ENCODE results near the gene IMPDH2.

IMPDH2 gene

DNA sequence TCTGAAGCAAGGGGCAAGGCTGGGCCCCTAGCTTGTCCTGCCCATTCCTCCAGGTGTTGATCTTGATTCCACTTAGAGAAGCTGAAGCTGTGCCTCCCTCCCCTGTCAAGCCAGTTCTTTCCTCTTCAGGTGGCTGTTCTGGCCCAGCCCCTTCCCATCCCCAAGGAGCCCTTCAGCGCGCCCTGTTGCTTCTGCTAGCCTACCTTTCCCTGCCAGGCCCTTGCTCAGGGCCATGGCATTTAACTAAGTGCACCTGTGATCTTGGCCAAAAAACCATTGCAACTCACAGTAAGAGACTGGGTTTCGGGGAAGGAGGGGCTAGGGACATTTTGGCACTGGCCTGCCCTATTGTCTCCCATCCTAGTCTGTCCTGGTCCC is 23.9 kb downstream of the IMPDH2 start:
- no peak for DNase-seq

DNA sequence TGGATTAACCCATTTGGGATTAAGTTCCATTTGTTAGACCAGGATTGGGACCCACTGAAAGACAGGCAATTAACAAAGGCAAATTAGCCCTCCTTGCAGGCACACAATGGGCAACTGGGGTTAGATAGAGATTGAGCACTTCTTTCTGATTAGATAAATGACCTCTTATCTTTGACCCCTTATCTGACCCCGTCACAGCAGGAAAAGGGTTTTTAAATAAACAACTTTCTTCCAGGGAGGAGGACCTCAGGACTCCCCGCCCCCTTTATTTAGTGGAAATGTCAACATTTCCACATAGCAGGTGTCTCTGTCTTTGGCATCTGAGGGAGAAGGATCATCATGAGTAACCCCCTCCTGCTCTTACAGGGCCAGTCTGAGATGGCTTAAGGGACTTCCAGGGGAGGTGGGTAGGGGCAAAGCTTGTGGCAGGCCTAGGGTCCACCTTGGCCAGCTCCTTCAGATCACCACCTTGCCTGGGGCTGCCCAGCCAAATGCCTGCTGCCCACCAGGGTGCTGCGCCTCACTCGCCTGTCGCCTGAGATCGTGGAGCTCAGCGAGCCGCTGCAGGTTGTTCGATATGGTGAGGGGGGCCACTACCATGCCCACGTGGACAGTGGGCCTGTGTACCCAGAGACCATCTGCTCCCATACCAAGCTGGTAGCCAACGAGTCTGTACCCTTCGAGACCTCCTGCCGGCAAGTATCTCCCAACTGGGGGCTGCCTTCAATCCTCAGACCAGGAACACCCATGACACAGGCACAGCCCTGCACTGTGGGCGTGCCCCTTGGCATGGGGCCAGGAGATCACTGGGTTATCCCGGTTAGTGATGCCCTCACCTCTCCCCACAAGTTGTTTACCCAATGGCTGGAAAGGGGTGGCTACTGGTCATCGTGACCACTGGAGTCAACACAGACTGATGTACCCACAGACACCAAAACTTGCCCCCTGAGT is 24.6 kb downstream of the IMPDH2 start:
- no peak for DNase-seq

DNA sequence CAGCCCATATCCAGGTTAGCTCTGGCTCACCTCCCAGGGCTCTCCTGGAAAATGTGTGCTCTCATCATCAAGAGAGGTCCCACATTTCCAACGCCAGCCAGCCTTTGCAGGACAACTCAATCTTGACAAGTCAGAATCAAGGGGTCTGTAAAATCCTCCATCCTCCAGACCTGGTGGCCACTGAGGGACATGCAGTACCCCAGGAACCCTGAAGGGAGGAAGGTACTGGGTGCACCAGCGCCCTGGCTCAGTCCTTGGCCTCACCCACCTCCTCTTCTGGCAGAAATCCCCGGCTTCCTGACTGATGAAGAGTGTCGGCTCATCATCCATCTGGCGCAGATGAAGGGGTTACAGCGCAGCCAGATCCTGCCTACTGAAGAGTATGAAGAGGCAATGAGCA is 28.0 kb downstream of the IMPDH2 start:
- DNase-seq = no peak

DNA sequence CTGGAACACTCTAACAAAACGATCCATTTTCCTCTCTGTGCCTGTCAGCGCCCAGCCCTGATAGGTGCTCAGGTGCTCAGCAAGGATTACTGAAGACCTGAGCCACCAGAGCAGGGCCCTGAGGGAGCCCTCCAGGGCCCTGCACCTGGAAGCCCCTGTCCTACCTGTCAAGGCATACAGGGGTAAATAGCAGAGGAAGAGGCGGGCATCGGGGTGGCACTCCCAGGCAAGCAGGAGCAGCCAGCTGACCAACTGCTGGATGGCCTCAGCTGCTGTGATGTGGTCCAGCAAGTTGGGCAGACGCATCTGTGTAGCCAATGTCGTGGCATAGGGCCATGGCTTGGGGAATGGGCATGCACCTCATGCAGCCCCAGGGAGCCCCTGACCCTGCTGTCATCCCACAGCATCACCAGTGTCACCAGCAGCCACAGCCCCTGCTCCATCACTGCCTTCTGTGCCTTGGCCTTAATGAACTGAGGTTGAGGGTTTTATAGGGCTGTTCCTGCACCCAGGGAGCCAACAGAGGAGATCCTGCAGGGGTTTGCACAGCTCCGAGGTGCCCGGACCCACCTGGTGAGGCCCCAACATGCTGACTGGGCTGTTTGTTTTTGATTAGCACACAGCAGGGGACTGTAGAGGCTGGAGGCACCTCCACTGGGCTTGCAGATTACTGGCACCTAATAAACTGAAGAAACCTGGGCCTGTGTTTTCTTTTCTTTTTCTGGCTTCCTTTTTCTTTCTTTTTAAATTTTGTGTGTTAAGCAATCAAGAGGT is 29.9 kb downstream of the IMPDH2 start:
- DNase-seq = no peak

DNA sequence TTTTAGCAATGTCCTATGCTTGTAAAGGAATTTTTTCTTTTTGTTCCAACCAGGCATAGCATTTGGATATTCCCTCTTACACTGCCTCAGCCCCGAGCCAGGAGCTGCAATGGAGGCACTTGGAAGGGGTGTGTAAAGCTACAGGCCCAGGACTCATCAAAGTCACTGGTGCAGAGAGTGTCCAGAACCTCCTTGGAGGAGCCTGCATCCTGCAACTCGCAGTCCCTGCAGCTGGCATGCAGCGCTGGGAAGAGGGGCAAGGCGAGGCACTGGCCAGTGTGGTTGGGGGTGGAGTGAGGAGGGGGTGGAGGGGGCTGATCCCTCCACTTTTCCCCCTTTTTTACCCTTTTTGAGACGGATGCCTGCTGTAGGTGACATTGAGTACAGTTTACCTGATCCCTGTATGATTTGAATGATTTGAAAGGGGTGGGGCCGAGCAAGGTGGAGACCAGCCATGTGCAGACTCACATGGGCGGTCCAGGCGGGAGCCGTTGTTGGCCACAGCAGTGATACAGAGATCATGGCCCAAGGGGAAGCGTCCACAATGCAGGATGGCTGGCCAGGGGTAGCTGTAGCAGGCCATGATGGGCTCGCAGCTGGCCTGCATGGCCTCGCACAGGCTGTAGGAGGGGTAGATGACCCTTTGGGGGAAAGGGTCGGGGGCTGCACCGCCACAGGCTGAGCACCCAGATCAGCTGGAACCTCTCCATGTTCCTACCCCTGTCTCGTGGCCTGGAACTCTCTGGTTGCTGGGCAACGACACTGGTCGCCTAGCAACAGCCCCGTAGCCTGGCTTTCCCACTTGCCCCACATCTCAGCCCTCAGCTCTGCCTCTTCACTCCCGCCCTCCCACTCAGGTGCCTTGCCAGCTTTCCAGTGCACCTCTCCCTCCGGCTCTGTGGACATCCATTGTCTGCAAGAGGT is 31.2 kb downstream of the IMPDH2 start:
- DNase-seq = no peak

DNA sequence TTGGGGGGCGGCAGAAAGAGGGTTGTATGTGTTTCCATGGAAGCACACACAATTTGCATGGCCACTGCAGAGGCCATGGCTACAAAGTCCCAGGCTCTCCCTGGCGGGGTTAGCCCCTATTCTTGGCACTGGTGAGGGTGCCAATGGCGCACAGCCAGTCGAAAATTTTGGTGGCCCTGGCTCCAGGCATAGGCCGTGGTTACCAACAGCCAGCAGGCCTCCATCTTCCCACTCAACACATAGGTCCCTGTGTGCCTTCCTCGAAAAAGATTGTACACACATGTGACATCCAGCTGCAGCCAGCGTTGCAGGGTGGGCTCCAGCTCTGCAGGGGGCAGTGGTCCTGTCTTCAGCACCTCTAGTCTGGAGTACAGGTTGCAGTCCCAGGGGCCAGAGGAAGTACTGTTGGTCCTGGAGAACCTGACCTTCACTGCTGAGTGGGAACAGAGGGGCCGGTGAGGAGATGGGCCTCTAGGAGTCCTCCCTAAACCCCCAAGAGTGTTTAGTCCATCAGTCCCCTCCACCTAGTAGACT is 32.0 kb downstream of the IMPDH2 start:
- no peak for DNase-seq

DNA sequence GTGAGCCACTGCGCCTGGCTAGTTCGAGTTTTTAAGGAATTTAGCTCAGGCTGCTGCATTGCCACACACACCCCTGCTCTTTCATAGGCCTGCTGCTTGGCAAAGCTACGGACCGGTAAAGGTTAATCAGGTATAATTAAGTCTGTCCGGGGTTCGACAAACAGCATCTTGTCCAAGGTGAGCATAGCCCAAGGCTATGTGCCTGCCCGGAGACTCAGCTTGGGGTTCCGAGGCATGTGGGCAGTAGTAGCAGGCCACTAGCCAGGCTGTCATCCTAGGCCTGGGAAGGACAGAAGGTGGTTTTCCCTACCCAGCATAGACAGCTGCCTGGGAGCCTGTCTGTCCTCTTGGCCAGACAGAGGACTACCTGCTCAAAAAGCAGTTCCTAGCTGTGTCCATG is 32.6 kb downstream of the IMPDH2 start:
- no peak for DNase-seq

DNA sequence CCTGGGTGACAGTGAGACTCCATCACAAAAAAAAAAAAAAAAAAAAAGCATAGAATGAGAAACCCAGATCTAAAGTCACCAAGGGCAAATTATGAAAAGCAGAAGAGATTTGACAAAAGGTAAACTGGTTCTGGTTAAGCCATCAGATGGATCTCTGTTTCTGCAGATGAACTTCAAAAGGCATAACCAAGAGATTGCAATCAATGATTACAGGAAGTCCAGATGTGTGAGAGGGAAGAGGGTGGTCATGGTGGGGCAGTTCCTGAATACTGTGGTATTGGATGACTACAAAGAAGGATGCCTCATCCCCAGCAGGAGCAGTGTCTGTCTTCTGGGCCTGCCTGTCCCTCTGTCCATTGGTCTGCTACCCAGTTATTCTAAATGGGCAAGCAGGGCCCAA is 35.4 kb downstream of the IMPDH2 start:
- no peak for DNase-seq

DNA sequence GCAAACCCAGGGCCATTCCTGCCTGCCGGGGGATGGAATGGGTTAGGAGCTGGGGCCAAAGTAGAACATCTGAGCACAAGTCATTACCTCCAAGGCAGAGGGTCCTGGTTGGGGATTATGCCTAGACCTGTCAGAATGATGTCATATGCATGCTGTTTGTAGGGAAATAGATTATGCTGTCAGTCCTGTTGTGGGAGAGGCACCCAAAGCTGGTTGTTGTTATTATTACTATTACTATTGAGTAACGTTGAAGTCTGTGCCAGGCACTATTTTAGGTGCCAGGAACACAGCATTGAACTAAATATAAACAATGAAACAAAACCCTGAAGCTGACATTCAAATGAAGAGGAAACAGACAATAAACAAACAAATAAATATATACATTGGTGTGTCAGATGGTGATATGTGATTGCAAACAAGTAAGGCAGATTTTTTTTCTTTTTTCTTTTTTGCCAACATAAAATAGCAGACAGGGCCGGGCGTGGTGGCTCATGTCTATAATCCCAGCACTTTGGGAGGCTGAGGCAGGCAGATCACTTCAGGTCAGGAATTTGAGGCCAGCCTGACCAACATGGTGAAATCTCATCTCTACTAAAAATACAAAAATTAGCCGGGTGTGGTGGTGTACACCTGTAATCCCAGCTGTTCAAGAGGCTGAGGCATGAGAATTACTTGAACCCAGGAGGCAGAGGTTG is 37.2 kb downstream of the IMPDH2 start:
- no peak for DNase-seq

DNA sequence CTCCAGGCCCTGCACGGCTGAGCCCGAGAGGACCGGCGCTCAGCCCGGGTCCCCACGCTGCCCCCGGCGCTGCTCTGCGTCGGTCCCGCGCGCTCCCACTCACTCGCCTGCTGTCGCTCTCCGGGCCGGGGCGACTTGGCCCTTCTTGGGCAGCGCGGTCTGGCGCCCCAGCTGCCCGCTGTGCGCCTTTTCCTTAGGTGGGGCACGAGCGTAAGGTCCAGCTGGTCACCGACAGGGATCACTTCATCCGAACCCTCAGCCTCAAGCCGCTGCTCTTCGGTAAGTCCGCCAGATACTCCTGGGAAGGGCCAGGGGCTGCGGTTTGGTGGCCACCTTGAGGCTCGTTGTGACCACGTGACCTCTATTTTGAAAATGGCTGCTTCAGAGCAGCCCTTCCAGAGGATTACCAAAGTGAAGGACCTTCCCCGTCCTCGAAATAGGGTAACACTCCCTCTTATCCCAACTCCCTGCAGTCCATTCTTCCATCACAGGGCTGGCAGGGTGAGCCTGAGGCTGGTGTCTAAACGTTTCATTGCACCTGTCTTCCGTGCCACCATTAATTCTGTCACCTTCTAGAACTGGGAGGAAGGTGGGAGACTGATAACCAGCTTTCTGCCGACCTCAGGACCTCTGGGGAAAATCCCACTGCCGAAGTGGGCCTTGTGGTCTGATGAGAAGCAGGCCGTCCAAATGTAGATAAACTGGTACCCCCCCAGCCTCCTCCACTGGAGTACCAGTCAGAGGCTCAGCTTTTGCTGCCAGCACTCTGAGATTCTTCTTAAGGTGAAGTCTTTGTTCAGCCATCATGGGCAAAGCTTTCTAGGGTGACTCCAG is 38.3 kb downstream of the IMPDH2 start:
- no peak for DNase-seq

DNA sequence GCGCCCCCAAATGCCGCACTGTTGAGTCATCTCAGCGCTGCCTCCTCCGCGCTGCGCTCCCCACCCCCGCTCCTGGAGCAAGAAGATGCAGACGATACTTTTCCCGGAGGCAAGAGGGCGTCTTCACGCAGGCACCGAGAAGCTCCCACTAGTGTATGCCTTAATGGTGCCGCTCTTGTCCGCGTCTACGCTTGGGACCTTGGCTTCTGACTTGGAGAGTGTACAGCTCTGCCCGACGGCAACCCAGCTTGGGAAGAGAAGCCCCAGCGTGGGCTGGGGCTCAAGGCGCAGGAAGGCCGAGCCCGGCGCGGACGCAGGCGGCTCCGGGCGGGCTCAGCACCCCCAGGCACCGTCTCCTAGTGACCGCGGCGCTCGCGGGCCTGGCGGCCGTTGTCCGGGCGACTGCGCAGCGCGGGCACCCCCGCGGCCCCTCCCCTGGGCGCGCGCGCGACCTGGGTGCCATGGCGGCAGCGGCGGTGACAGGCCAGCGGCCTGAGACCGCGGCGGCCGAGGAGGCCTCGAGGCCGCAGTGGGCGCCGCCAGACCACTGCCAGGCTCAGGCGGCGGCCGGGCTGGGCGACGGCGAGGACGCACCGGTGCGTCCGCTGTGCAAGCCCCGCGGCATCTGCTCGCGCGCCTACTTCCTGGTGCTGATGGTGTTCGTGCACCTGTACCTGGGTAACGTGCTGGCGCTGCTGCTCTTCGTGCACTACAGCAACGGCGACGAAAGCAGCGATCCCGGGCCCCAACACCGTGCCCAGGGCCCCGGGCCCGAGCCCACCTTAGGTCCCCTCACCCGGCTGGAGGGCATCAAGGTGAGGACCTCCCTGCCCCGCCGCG is 39.2 kb downstream of the IMPDH2 start, which contains the start of gene P4HTM:
Gene P4HTM (plus strand): TSS at position 446 of the 840 bp plus-strand sequence. CDS start 16 bp downstream, at position 462.
- DNase-seq = peak; percentile 93

DNA sequence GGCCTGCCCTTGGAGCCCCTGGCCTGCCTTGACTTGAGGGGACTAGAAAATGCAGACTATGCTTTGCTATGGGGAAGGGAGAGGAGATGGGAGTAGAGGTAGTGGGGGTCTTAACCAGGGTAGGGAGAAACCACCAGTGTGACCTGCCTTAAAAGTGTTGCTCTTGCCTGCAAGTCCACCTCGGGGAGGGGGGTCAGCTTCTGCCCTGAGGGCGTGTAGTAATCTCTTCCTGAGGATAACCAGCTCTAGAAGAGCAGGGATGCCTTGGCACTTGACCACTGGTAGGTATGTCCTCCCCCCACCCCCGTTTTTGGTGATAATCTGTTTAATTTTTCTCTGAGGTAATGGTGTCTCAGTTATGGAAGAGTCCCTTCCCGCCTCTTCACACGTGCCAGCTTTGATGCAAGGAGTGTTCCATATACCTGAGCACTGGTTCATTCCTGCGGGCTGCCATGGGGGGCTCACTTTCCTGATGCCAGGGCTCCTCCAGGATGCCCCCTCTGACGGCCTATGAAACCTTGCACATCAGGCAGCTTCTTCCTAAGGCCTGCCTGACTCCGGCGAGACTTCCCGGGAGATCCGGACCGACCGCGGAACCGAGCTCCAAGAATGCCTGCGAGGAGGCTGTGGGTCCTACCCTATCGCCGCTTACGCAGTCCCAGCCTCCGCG is 39.9 kb downstream of the IMPDH2 start:
- no peak for DNase-seq

DNA sequence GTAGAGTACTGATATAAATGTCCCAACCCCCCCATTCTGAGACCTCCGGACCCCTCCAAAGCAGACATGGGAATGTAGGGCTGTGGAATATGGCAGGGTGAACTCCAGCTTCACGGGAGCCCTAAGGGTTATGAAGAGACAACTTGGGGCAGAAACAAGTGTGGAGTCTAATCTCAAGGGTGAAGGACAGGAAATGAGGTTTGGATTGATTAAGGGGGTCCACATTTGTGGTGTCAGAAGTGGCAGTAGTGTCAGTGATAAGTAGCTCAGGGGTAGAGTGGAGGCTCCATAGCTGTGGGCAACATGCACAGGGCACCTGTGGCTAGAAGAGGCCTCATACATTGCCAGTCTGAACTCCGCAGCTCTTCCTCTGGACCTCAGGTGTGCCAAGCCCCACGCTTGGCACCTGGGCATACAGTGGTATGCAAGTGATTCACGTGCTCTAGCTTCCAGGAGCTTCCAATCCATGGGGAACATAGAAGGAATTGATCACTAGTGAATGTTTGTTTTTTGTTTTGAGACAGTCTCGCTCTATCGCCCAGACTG is 43.3 kb downstream of the IMPDH2 start:
- DNase-seq = no peak

DNA sequence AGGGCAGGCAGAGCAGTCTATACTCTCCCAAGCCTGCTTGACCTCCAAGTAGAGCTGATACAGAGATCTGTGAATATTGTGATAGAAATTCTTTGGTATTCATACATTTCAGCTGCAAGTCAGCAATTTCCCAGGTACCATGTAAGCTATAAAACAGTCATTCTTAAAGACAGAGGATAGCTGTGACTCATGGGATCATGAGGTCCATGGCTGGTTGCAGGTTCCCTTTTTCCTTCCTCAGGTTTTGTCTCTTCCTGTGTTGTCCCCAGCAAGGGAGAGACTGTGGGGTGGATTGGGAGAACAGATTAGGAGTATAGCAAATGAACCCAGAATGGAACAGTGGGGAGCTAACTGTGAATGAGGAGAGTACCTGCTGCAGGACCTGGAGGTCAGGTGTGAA is 44.5 kb downstream of the IMPDH2 start:
- no peak for DNase-seq

DNA sequence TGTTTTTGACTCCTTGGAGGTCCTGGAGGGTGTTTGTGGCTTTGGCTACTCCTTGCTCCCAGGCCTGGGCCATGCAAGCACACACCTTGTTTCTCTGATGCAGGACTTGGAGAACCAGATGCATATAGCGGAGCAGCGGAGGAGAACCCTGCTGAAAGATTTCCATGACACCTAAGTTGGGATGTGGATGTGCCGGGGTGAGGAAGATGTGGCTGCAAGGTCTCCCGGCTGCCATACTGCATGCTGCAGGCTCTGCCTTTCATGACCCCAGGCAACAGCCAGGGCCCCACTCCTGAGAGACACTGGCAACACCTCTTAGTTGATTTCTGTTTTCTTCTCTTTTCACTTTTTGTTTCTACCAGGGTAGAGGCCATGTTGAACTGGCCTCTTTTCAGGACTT is 46.1 kb downstream of the IMPDH2 start:
- no peak for DNase-seq

DNA sequence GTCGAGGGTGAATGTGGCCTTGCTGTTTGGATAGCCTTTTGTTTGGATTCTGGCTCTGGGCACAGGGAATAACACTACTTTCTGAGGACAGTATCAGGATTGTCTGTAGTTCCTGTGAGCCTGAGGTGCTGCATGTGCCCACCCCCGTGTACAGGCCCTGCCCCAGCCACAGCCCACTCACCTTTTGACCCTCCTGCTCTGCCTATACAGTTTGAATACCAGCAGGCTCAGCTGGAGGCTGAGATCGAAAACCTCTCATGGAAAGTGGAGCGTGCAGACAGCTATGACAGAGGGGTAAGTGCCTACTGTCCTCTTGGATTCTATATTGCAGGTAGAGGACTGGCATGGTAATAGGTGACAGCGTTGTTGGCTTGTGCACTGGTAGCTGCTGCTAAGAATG is 46.5 kb downstream of the IMPDH2 start:
- no peak for DNase-seq

DNA sequence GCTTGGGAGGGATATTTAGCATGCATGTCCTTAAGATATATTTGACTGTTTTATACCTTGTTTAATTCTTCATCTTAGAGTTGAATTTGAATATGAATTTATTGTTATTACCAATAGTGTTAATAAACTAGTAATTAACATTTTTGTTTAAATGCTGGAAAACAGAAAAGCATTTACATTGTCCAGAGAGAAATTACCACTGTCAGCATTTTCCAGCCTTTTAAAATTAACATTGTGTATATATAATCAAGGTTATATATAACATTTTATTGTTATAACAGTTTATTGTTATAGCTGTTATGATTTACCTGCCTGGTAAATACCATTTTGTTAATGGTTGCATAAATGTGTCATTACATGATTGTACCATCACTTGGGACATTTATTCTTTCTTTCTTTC is 47.2 kb downstream of the IMPDH2 start:
- no peak for DNase-seq

DNA sequence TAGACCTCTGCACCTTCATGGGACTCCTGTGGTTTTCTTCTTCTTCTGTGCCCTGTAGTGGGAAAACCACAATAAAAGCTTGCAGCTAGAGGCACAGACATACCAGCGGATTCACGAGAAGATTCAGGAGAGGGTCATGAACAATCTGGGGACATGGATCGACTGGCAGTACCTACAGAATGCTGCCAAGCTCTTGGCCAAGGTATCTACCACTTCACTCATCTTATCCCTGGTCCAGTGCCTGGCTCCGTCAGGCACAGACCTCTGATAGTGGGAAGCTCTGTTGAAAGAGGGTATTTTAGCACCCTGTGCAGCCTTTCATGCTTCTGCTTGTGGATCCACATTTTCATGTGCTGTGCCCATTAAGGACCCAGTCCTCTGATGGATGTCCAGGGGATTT is 48.9 kb downstream of the IMPDH2 start:
- DNase-seq = no peak

DNA sequence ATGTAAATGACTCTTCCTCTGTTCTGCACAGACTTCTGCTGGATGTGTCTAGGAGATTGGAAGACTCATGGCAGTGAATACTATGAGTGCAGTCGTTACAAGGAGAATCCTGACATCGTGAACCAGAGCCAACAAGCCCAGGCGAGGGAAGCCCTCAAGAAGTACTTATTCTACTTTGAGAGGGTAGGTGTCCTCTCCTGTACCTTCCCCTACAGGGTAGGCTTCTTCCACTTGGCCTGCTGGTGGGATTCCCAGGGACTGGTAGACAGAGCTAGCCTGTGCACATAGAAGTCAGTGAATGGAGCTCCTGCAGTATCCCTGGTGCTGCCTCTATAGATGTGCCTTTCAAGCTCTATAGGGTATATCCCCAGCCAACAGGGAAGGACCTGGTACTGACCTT is 49.7 kb downstream of the IMPDH2 start:
- no peak for DNase-seq
